GM12878 (cell line): Measurements from ENCODE around the gene DIP2C.

Experiments used
- CEBPZ ChIP-seq: fragments of 150-350 bp; IDR thresholded peaks from 2 replicates; pipeline ENCODE4 v1.6.1; 2016; ENCODE audit warnings: low read depth, low read length
- CREB1 ChIP-seq: IDR thresholded peaks from 2 replicates; pipeline ENCODE4 v1.6.1; 2012; ENCODE audit warnings: low read depth, mild to moderate bottlenecking, inconsistent platforms
- EP300 ChIP-seq, 2 experiments: fragments of 150-350 bp in 1 of 2; IDR thresholded peaks; 2 replicates each; pipeline ENCODE4 v1.6.1; 2011 to 2012; ENCODE audit warnings: low read depth in 2 of 2, low read length in 2 of 2, borderline replicate concordance in 1 of 2, improper control_type of control experiment in 1 of 2, inconsistent platforms in 1 of 2; ENCODE audit not compliant: control insufficient read depth in 1 of 2
- HDGF ChIP-seq: fragments of 450-650 bp; IDR thresholded peaks from 2 replicates; pipeline ENCODE4 v1.6.1; 2016; ENCODE audit warnings: antibody characterized with exemption
- MLLT1 ChIP-seq: fragments of 450-650 bp; IDR thresholded peaks from 2 replicates; pipeline ENCODE4 v1.6.1; 2016; ENCODE audit warnings: mild to moderate bottlenecking
- NRF1 ChIP-seq: conservative IDR thresholded peaks from 2 replicates; pipeline ENCODE4 v1.6.1; 2011; ENCODE audit warnings: mild to moderate bottlenecking, low read depth, low read length, improper control_type of control experiment
- PRDM15 ChIP-seq: fragments of 450-650 bp; formaldehyde crosslinking; IDR thresholded peaks from 2 replicates; pipeline ENCODE4 v1.4.0; 2020; ENCODE audit warnings: mild to moderate bottlenecking, moderate library complexity
- TAF1 ChIP-seq: IDR thresholded peaks from 2 replicates; pipeline ENCODE4 v1.6.1; 2011; ENCODE audit warnings: mild to moderate bottlenecking, low read depth, low read length, borderline replicate concordance

- no peak for TF ChIP-seq CEBPZ
- TF ChIP-seq MLLT1 = no peak
- no peak for TF ChIP-seq EP300 (IDR thresholded peaks at IDR 0.05; ENCODE audit: borderline replicate concordance in 1 of 2, control insufficient read depth in 1 of 2, low read depth in 2 of 2, low read length in 2 of 2)
- TF ChIP-seq HDGF = no peak
- no peak for TF ChIP-seq TAF1
- TF ChIP-seq CREB1 = no peak
- TF ChIP-seq PRDM15 (CRISPR knock-in tag) = no peak
- no peak for TF ChIP-seq NRF1
These were observed 134.2 kb downstream of the DIP2C start for GRCh38 chr10:555281-555680.
